Measurements from ENCODE around the gene ISG15.

GRCh38 chr1:1004420-1004779 lies 8.9 kb upstream of the ISG15 start:
- TF ChIP-seq POLR2A (IDR thresholded peaks at IDR 0.05; ENCODE audit: low read depth, low read length) (no peak), POLR2AphosphoS5 (IDR thresholded peaks at IDR 0.05; ENCODE audit: low read depth, low read length) (no peak), TAF1 (IDR thresholded peaks at IDR 0.05; ENCODE audit: borderline replicate concordance, low read depth, low read length) (no peak)
